HG03095 (cell line): ENCODE results near the gene STRN4.

Experiments used
- ATAC-seq: cut with Tn5 transposase; IDR thresholded peaks from one replicate; pipeline ENCODE4 v1.9.1; 2021; ENCODE audit warnings: moderate library complexity; ENCODE audit not compliant: unreplicated experiment

STRN4 gene

DNA sequence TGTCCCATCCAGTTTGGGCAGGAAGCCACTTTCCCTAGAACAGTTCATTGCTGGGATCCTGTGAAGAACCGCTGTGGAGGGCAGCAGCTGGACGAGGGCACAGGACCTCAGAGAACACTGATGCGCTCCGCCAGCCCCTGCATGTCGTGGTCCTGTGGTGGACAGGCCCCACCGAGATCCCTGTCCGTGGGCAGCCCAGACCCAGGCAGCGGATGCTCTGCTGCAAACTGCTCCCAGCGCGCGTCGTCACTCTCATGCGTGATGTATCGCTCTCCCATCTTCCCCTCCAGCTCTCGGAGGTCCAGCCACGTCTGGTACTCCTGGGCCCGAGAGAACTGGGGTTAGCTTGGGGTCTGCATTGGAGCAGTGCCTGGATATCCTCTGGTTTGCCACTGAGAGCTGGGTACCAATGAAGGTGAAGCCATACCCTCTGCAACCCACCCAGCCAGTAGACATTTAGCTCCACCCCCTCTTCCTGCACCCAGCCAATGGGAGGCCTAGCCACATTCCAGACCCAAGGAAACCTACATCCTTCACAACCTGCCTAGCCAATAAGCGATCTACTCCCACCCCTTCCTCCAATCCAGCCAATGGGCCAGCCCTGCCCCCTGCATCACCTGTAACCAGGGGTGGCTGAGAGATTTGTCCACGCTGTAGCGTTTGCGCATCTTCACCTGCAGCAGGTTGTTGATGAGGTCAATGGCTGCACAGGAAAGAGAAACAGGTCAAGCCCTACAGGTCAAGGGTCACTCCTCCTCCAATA lies 71.7 kb downstream of the STRN4 start:
- ATAC-seq, result no peak

DNA sequence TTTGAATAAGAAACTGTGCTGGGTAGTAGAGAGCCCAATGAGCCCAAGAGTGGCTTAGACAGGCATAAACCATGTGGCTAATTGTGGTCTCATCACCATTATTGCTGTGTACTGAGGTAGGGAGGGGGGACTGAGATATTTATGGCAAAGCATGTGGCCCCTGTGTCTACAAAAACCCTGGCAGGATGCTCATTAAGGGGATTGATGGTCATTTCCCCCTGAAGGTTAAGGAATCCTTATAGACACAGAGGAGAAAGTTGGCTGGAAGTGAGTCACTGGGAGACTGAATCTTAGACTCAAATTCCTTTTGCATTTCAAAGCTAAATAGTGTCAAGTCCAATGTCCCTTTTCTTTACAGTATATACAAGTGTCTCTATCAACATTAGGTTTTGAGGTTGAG lies 75.4 kb downstream of the STRN4 start:
- no peak for ATAC-seq
